Suprapubic skin (tissue), 3 donors: ENCODE measurements around the gene CLEC1B.

Source experiments
- EP300 ChIP-seq: sonication (generic); formaldehyde crosslinking; IDR thresholded peaks from one replicate; pipeline ENCODE4 v1.6.1; 2017; ENCODE audit warnings: antibody characterized with exemption
- TF ChIP-seq, protein P1 (sequence below), 2 donors: fragments of 200-600 bp in 1 of 2; fragments of 450-650 bp in 1 of 2; sonication (generic) in 1 of 2; IDR thresholded peaks; one replicate each; pipeline ENCODE4 v1.5.1; 2016 to 2019; ENCODE audit warnings: antibody characterized with exemption in 2 of 2, mild to moderate bottlenecking in 1 of 2, moderate library complexity in 1 of 2

DNA sequence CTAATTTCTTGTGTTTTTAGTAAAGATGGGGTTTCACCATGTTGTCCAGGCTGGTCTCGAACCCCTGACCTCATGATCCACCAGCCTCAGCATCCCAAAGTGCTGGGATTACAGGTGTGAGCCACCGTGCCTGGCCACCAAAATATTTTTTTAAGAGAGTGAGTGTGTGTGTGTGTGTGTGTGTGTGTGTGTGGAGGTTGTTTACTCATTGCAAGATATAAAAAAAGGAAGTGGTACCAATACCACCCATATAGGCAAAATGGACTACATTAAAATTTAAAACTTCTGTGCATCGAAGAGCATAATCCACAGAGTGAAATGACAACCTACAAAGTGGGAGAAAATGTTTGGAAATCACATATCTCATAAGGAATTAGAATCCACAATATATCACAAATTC, 51.2 kb downstream of the CLEC1B start:
- TF ChIP-seq, protein P1, sequence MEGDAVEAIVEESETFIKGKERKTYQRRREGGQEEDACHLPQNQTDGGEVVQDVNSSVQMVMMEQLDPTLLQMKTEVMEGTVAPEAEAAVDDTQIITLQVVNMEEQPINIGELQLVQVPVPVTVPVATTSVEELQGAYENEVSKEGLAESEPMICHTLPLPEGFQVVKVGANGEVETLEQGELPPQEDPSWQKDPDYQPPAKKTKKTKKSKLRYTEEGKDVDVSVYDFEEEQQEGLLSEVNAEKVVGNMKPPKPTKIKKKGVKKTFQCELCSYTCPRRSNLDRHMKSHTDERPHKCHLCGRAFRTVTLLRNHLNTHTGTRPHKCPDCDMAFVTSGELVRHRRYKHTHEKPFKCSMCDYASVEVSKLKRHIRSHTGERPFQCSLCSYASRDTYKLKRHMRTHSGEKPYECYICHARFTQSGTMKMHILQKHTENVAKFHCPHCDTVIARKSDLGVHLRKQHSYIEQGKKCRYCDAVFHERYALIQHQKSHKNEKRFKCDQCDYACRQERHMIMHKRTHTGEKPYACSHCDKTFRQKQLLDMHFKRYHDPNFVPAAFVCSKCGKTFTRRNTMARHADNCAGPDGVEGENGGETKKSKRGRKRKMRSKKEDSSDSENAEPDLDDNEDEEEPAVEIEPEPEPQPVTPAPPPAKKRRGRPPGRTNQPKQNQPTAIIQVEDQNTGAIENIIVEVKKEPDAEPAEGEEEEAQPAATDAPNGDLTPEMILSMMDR (IDR thresholded peaks at IDR 0.05), result no peak
- no peak for TF ChIP-seq EP300
